OCI-LY7 (cell line): Measurements from ENCODE around the gene TBC1D17. TPM values are rescaled to one million over a fixed set of nuclear protein-coding genes. Genes with fewer than 3 reads are reported as not detected.

Source experiments
- BruUV-seq: library from RNA; stranded (reverse); fragments of 400-500 nt; replicated peaks from 2 replicates; lab custom pipeline; 2021; lab: Mats Ljungman, UMichigan
- CTCF ChIA-PET: fragments of 300-600 bp; sonication (Branson Sonifier 250); formaldehyde crosslinking; loops from one replicate; lab custom pipeline; 2022; ENCODE audit warnings: antibody characterized with exemption; ENCODE audit not compliant: unreplicated experiment; lab: Charles Lee
- POLR2A ChIA-PET: fragments of 300-600 bp; sonication (Branson Sonifier 250); formaldehyde crosslinking; loops from one replicate; lab custom pipeline; 2022; ENCODE audit warnings: antibody characterized with exemption; lab: Charles Lee
- DNase-seq: peaks from one replicate; pipeline ENCODE4 v3.0.0-alpha.2; 2015; ENCODE audit warnings: low spot score
- H2AFZ ChIP-seq: fragments of 200-600 bp; sonication (generic), shearing (Covaris generic); 2 replicates; pipeline ENCODE4 v1.6.1; 2014; ENCODE audit warnings: mild to moderate bottlenecking, antibody characterized with exemption, low read length, moderate library complexity
- H3K27ac ChIP-seq: fragments of 200-600 bp; sonication (generic); 2 replicates; pipeline ENCODE4 v1.5.1; 2014; ENCODE audit warnings: mixed run types, low read depth, mild to moderate bottlenecking, moderate library complexity, low read length, inconsistent platforms; ENCODE audit not compliant: poor library complexity, severe bottlenecking
- H3K36me3 ChIP-seq: fragments of 200-600 bp; sonication (generic); 2 replicates; pipeline ENCODE4 v1.6.1; 2014; ENCODE audit warnings: mild to moderate bottlenecking, antibody characterized with exemption, low read length, moderate library complexity, mixed read lengths; ENCODE audit not compliant: insufficient read depth
- H3K4me1 ChIP-seq: fragments of 200-600 bp; sonication (generic); 2 replicates; pipeline ENCODE4 v1.5.1; 2014; ENCODE audit warnings: mild to moderate bottlenecking, low read length; ENCODE audit not compliant: insufficient read depth, poor library complexity, severe bottlenecking
- H3K4me2 ChIP-seq: fragments of 200-600 bp; sonication (generic); 2 replicates; pipeline ENCODE4 v1.6.1; 2014; ENCODE audit warnings: mild to moderate bottlenecking, low read length
- H3K4me3 ChIP-seq: fragments of 200-600 bp; sonication (generic); 2 replicates; pipeline ENCODE4 v1.5.1; 2014; ENCODE audit warnings: mild to moderate bottlenecking, low read depth, low read length; ENCODE audit not compliant: poor library complexity, severe bottlenecking
- H3K79me2 ChIP-seq: fragments of 200-600 bp; sonication (generic); 2 replicates; pipeline ENCODE4 v1.6.1; 2016; ENCODE audit warnings: low read depth, mild to moderate bottlenecking, low read length, moderate library complexity, mixed read lengths; ENCODE audit not compliant: insufficient read depth
- H3K9me2 ChIP-seq: fragments of 200-600 bp; sonication (generic); 2 replicates; pipeline ENCODE4 v1.6.1; 2016; ENCODE audit warnings: mild to moderate bottlenecking, low read length, mixed read lengths; ENCODE audit not compliant: insufficient read depth
- H3K9me3 ChIP-seq: fragments of 200-600 bp; sonication (generic); 2 replicates; pipeline ENCODE4 v1.6.1; 2014; ENCODE audit warnings: mild to moderate bottlenecking, mixed run types, low read length, mixed read lengths
- H4K20me1 ChIP-seq: fragments of 200-600 bp; sonication (generic); 2 replicates; pipeline ENCODE4 v1.6.1; 2014; ENCODE audit warnings: mild to moderate bottlenecking, antibody characterized with exemption, low read length, moderate library complexity, mixed read lengths; ENCODE audit not compliant: insufficient read depth
- CTCF ChIP-seq: fragments of 200-600 bp; sonication (generic); conservative IDR thresholded peaks from 2 replicates; pipeline ENCODE4 v1.5.1; 2014; ENCODE audit warnings: mild to moderate bottlenecking, antibody characterized with exemption, low read length, moderate library complexity, mixed read lengths
- EZH2phosphoT487 ChIP-seq: fragments of 200-600 bp; sonication (generic); IDR thresholded peaks from 2 replicates; pipeline ENCODE4 v1.6.1; 2018; ENCODE audit warnings: low read depth, borderline replicate concordance, mild to moderate bottlenecking, mixed run types, antibody characterized with exemption, low read length, moderate library complexity, mixed read lengths
- intact Hi-C: fragments of 100-400 bp; cut with micrococcal nuclease; formaldehyde crosslinking; loops from one replicate; pipeline ENCODE4 v1.10.0; 2022; ENCODE audit not compliant: unreplicated experiment
- total RNA-seq, 2 experiments: library from RNA; depleted of rRNA in 1 of 2; stranded (reverse); fragments of >200 nt in 1 of 2; shearing (Covaris generic) in 1 of 2; gene quantifications; 2 replicates each; pipeline ENCODE4 v1.2.3, GENCODE V29; 2014 to 2022

Gene TBC1D17
- total RNA-seq, 2 experiments from 2014 or later = 8.0 to 24.0 TPM

- Histone ChIP-seq H3K4me3 (no peak overlapping the region), H3K79me2 (no peaks in the 10 kb centered on the region), H2AFZ (no peak overlapping the region), H3K9me3 (no peaks in the 10 kb centered on the region), H3K4me1 (peaks cover 12% of the 10 kb centered on the region), H3K36me3 (peaks cover 70% of the 10 kb centered on the region), H4K20me1 (no peaks in the 10 kb centered on the region), H3K9me2 (no peaks in the 10 kb centered on the region), H3K4me2 (no peak overlapping the region), H3K27ac (no peak overlapping the region)
- DNase-seq = no peak
- no peak for TF ChIP-seq EZH2phosphoT487
- no peak for TF ChIP-seq CTCF
- ChIA-PET CTCF (no interaction called here), POLR2A (no interaction called here)
- intact Hi-C loops = no loop called here
- BruUV-seq = no TSS peak
These were observed 37.2 kb upstream of the TBC1D17 start for GRCh38 chr19:49840321-49840720.

- ChIA-PET POLR2A (no interaction called here), CTCF (no interaction called here)
- Histone ChIP-seq H2AFZ (no peak overlapping the region), H3K4me2 (no peak overlapping the region), H3K4me1 (peaks cover 12% of the 10 kb centered on the region), H3K36me3 (peaks cover 65% of the 10 kb centered on the region), H3K27ac (no peak overlapping the region), H3K79me2 (no peaks in the 10 kb centered on the region), H3K9me3 (no peaks in the 10 kb centered on the region), H3K4me3 (no peak overlapping the region), H4K20me1 (no peaks in the 10 kb centered on the region), H3K9me2 (no peaks in the 10 kb centered on the region)
- no peak for DNase-seq
- no TSS peak for BruUV-seq
- intact Hi-C loops = no loop called here
- TF ChIP-seq CTCF (no peak), EZH2phosphoT487 (no peak)
These were observed 36.7 kb upstream of the TBC1D17 start for GRCh38 chr19:49840736-49841249.

- intact Hi-C loops = no loop called here
These were observed 34.2 kb upstream of the TBC1D17 start for GRCh38 chr19:49843265-49843664.

More at GRCh38 chr19:49843265-49843664, 34.2 kb upstream of the TBC1D17 start:
- POLR2A ChIA-PET = no interaction called here
- no peaks in the 10 kb centered on the region for H3K79me2 ChIP-seq
- no peaks in the 10 kb centered on the region for H3K9me2 ChIP-seq
- no peaks in the 10 kb centered on the region for H3K9me3 ChIP-seq
- H3K27ac ChIP-seq = no peak overlapping the region
- H2AFZ ChIP-seq = no peak overlapping the region
- peak; percentile 45 for DNase-seq
- no TSS peak for BruUV-seq
- H3K4me1 ChIP-seq = peaks cover 12% of the 10 kb centered on the region
- H3K36me3 ChIP-seq = peaks cover 41% of the 10 kb centered on the region
- TF ChIP-seq EZH2phosphoT487 (no peak), CTCF (no peak)
- CTCF ChIA-PET = no interaction called here
- no peak overlapping the region for H3K4me3 ChIP-seq
- H3K4me2 ChIP-seq = peak overlapping the region; percentile 35; the same call in 1 of the 2 replicates
- H4K20me1 ChIP-seq = no peaks in the 10 kb centered on the region
